AG04449 (cell line): Measurements from ENCODE around the gene CPVL.

Source experiments
- CTCF ChIA-PET: fragments of 350-600 bp; formaldehyde crosslinking; extraction: SDS; loops from one replicate; lab custom pipeline; 2021; ENCODE audit warnings: antibody characterized with exemption; lab: Yijun Ruan, JAX
- POLR2A ChIA-PET: fragments of 400-600, 350-600 bp; formaldehyde crosslinking; extraction: SDS; loops from one replicate; lab custom pipeline; 2020; ENCODE audit warnings: antibody characterized with exemption, inconsistent platforms; lab: Yijun Ruan, JAX
- DNase-seq: peaks from one replicate; pipeline ENCODE4 v3.0.0-alpha.2; 2010; ENCODE audit warnings: low read depth, low spot score
- H3K4me3 ChIP-seq: 2 replicates; pipeline ENCODE4 v1.5.1; 2011; ENCODE audit warnings: low read depth, mild to moderate bottlenecking, control low read depth, low read length
- CTCF ChIP-seq: IDR thresholded peaks from one replicate; pipeline ENCODE4 v1.5.1; 2011; ENCODE audit warnings: mild to moderate bottlenecking, moderate library complexity, low read length, control low read depth, inconsistent platforms; ENCODE audit not compliant: insufficient read depth; ENCODE audit errors: missing control alignments

Gene CPVL

GRCh38 chr7:28981161-28981465, 165.2 kb downstream of the CPVL start:
- H3K4me3 ChIP-seq: no peak overlapping the region
- no peak for DNase-seq
- CTCF ChIA-PET: interaction anchor here (1.2 to 6.5 kb wide), 7 partner anchors 17 to 131 kb away, joined by 3 to 50 read pairs (median 5); partner anchors contain the start of gene TRIL
- POLR2A ChIA-PET: no interaction called here
- TF ChIP-seq CTCF: no peak

GRCh38 chr7:28980451-28981160, 165.7 kb downstream of the CPVL start:
- ChIA-PET CTCF (interaction anchor here (0.6 to 6.5 kb wide), 7 partner anchors 16 to 126 kb away, joined by 3 to 50 read pairs (median 5); partner anchors contain the start of gene TRIL), POLR2A (interaction anchor here (0.6 kb wide), 1 partner anchor 8 kb away, joined by 6 read pairs; no protein-coding TSS in a partner anchor)
- H3K4me3 ChIP-seq: no peak overlapping the region
- no peak for DNase-seq
- TF ChIP-seq CTCF: no peak

GRCh38 chr7:28979776-28980175, 166.6 kb downstream of the CPVL start:
- POLR2A ChIA-PET: interaction anchor here (0.6 kb wide), 1 partner anchor 9 kb away, joined by 6 read pairs; no protein-coding TSS in a partner anchor
- no peak for TF ChIP-seq CTCF
- H3K4me3 ChIP-seq: no peak overlapping the region
- CTCF ChIA-PET: interaction anchor here (0.6 to 6.5 kb wide), 5 partner anchors 15 to 119 kb away, joined by 3 to 50 read pairs (median 6); partner anchors contain the start of gene TRIL
- no peak for DNase-seq

GRCh38 chr7:28977881-28978280, 168.5 kb downstream of the CPVL start:
- TF ChIP-seq CTCF: no peak
- H3K4me3 ChIP-seq: no peak overlapping the region
- CTCF ChIA-PET: interaction anchor here (5.1 kb wide), 1 partner anchor 21 kb away, joined by 20 read pairs; the partner anchor contains the start of gene TRIL
- POLR2A ChIA-PET: no interaction called here
- no peak for DNase-seq

- DNase-seq: no peak
- ChIA-PET POLR2A (no interaction called here), CTCF (interaction anchor here (5.1 kb wide), 1 partner anchor 19 kb away, joined by 20 read pairs; the partner anchor contains the start of gene TRIL)
- no peak for TF ChIP-seq CTCF
- no peak overlapping the region for H3K4me3 ChIP-seq
Observed at GRCh38 chr7:28976022-28976421, 170.3 kb downstream of the CPVL start.

- ChIA-PET POLR2A (no interaction called here), CTCF (interaction anchor here (0.8 to 1.5 kb wide), 2 partner anchors 9 to 13 kb away, joined by 3 read pairs; no protein-coding TSS in a partner anchor)
- H3K4me3 ChIP-seq: no peak overlapping the region
- no peak for DNase-seq
- TF ChIP-seq CTCF: no peak
Observed at GRCh38 chr7:28973591-28973990, 172.7 kb downstream of the CPVL start.
